DMS114 treated with DMSO at 0.1 percent for 48 hours (cell line): ENCODE results near the gene TTC9B.
"Not testable (repeated sequence)": the region's sequence is repeated elsewhere in the genome, so short reads cannot be mapped to it uniquely, and the experiment has no call there.

Experiments
- DNase-seq: peaks from one replicate; lab custom pipeline; 2025; ENCODE audit not compliant: unreplicated experiment; lab: John Stamatoyannopoulos, UW

Gene TTC9B

DNA sequence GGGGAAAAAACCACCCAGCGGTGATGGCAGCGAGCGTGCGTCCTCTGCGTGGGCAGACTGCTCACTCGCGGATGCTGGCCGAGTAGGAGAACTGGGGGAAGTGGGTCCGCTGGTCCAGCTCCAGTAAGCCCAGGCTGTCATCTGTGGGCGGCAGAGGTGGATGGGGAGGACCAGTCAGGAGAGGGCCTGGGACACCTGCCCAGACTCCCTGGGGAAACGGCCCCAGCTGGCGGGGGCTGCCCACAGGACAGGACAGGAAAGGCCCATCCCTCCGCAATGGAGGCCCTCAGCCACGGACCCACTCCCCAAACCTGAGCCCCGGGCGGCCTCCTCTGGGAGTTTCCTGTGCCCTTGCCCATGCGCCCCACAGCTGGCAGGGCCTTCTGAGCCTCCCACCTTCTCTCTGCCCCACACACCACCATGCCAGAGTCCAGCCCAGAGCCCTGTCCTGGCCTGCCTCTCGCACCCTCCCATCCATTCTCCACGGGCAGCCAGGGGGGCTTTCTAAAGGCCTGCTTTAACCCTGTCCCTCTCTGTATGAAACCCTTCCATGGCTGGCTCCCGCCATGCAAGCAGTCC lies 15.7 kb upstream of the TTC9B start:
- DNase-seq = no peak

- DNase-seq = no peak
Observed at GRCh38 chr19:40232949-40233810, 15.0 kb upstream of the TTC9B start.

DNA sequence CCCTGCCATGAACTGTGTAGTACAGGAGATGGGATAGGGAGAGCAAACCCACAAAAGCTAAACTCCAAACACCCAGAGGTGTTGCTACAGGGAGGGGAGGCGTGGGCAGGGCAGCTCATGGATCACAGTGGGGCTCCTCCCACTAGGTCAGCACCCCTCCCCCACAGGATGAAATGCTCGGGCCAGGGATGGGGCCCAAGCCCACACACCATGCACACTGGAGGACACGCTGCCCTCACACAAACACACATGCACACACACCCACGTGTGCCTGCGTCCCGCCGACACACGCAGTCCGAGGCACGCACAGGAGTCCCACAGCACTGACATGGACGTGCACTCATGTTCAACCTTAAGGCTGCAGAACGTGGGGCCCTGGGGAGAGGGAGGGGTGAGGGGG lies 14.3 kb upstream of the TTC9B start:
- no peak for DNase-seq

DNA sequence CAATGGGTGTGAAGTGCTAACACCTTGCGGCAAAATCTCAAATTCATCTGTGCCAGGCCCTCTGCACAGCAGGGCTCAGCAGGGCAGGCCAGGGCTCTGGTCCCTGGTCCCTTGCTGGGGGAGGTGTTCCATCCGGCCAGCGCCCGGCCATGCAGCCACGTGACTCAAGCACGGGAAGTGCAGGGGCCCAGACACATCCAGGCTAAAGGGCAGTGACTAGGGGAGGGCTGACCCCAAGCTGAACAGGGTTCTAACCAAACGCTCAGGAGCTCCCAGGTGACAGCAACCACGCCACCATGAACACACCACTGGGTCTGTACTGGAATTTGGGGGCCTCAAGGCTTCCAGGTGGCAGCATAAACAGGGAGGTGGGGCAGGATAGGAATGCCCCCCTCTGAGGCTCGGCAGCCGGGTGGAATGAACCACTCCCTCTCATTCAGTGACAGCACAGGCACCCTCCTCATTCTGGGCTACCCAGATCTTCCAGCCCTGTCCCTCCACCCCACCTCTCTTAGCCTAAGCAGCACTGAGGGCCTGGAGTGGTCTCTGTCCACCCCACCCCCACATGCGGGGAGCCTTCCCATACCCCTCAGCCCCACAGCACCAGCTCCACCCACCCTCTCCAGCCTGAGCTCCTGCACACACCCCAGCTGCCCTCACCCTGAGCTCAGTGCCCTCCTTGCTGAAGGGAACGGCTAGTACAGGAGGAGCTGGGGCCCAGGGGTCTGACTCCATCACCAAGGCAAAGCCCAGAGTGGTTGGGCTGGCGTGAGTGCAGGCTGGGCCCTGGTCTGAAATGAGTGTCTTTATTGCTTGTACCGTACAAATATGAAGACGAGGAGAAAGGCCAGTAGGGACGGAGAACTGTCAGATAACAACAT lies 13.6 kb upstream of the TTC9B start:
- DNase-seq = no peak

DNA sequence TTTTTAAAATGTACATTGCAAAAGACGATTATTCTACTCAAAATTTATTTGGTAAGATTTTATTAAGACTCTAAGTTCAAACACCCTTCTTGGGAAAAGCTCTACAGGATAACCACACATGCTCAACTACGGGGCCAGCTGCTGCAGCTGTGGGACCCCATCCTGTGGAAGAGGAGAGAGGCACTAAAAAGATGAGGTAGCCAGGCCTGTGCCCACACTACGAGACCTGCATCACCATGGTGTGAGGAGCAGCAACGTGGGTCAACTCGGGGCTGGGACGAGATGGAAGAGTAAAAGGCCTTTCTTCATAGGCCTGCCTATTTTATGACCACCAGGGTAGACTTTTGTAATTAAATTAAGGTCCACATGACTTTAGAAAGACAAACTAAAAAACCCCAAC lies 12.9 kb upstream of the TTC9B start:
- DNase-seq = no peak

DNA sequence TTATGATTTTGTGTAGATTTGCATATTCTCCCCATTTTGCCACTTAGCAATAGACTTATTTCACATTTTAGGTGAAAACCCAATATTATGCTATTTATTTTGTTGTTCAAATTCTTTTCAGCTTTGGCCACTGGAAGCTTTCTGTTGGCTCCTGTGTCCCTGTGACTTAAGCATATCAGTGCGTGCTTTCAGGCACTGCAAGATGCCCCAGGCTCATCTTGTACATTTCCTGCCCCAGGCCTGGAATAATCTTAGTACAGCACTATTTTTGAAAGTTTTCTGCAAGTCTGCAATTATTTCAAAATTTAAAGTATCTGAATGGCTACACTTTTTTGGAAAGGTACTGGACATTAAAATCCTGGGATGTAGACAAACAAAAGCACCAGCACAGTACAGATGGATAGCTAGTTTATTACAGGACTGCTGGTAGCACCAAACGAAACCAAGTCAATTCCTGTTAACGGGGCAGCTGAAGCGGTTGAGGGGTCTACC lies 11.8 kb upstream of the TTC9B start:
- DNase-seq = no peak

- DNase-seq = no peak
Observed at GRCh38 chr19:40229484-40229883, 11.3 kb upstream of the TTC9B start.

- DNase-seq = no peak
Observed at GRCh38 chr19:40228863-40229262, 10.7 kb upstream of the TTC9B start.

GRCh38 chr19:40228346-40228745 lies 10.2 kb upstream of the TTC9B start:
- DNase-seq = no peak

- no peak for DNase-seq
Observed at GRCh38 chr19:40225440-40226305, 7.5 kb upstream of the TTC9B start.

DNA sequence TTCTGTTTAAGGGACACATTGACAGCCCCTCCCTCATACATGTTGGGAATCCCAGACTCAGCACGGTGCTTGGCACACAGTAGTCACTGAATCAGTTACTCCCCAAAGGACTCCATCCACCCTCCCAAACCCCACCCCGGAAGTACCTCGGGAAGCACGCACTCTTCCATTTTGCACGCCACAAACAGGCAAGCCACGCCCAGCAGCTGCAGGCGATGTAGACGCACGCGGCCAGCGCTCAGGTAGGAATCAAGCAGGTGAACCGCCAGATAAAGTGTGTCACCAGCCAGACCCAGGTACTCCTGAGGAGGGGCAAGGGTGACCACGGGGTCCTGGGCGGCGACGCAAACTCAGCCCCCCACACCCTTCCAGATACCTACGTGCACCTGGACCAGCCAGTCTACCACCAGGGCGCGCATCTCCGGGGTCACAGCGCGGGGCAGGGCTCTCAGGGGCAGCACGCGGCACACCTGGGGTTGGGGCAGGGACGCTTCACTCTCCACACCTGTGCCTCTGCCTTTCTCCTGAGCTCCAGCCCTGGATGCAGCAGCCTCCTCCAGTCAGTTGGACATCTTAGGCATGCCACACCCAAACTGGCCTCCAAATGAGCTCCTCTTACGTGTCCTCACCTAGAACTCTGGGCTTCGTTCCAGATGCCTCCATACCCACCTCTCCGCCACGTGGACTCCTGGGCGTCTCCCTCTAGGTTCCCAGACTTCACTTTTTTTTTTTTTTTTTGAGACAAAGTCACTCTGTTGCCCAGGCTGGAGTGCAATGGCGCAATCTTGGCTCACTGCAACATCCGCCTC lies 6.4 kb upstream of the TTC9B start:
- no peak for DNase-seq

DNA sequence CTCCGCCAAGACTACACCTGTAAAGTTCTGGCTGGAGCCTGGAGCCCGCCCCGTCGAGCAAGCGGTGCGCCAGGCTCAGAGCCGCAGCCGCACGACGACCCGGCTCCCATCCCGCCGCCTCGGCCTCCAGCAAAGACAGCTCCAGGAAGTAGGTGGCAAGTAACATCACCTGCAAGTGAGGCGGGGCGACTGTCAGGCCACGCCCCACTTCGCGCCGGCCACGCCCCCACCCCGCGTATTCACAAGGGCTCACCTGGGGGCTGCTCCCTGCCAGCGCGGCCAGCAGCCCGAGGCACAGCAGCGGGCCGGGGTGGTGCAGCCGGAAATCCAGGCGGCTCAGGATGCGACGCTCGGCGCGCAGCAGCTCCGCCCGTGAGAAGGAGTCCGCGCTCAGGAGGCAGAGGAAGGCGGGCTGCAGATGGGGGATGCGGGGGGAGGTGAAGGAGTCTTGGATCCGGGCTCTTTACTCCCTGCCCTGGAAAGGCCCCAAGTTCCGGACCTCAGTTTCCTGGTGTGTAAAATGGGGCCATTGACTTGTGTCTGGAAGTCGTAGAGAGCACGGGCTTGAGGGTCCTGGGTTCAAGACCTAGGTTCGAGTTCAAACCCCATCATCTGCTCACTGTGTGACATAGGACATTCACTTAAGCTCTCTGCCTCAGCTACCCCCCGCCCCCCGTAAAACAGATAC lies 5.1 kb upstream of the TTC9B start:
- DNase-seq = no peak

- peak; percentile 70 for DNase-seq
Observed at GRCh38 chr19:40221858-40222619, 3.9 kb upstream of the TTC9B start.

- DNase-seq = no peak
Observed at GRCh38 chr19:40220674-40221073, 2.5 kb upstream of the TTC9B start.

GRCh38 chr19:40219721-40220276 lies 1.6 kb upstream of the TTC9B start:
- no peak for DNase-seq

DNA sequence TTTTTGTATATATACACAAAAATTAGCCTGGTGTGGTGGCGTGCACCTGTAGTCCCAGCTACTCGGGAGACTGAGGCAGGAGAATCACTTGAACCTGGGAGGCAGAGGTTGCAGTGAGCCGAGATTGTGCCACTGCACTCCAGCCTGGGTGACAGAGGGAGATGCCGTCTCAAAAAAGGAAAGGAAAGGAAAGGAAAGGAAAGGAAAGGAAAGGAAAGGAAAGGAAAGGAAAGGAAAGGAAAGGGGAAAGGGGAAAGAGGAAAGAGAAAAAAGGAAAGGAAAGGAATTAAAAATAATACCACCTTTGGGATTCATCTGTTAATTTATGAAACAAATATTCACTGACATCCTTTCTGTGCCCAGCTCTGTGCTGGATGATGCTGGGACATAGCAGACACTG lies 845 bp upstream of the TTC9B start:
- not testable (repeated sequence) for DNase-seq

DNA sequence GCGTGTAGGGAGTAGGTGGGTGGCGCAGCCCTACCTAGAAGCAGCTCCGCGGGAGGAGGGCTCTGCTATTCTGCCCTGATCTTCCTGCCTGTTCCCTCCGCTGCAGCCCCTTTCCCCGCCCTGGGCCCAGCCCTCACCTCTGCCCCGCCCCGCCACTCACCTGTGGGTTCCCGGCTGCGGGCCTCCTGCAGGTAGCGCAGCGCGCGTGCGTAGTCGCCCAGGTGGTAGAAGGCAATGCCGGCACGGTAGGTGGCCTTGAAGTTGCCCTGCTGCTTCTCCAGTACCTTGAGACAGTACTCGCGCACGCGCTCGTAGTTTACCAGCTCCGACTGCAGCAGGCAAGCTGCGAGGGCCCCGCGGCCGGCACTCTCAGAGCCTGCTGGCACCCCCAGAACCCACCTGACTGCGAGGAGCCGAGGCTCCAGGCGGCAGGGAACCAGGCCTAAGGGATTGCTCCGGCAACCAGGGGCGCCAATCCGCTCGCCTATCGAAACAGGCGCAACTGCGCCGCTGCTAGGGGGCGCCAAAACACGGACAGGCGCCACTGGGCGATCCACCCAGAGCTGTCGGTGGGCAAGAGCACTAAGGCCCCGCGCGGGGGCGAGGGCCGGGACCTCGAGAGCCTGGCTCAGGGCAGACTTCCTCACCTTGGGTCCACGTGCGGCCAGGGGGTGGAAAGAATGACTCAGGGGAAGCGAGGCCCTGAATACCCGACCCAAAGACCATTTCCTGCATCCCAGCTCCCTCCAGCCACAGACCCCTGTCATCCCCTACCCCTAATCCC lies 965 bp downstream of the TTC9B start:
- no peak for DNase-seq

DNA sequence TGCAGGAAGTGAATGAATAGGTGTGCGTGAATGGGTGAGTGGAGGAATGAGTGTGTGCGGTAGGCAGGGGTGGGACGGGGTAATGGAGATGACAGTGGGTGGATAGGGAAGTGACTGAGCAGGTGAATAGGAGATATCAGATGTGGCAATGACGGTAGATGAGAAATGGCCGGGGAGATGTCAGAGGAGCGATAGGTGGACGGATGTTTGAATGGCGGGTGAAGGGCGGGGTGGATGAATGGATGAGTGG lies 1.5 kb downstream of the TTC9B start:
- DNase-seq = no peak
